ENCODE results near the gene BID.

DNA sequence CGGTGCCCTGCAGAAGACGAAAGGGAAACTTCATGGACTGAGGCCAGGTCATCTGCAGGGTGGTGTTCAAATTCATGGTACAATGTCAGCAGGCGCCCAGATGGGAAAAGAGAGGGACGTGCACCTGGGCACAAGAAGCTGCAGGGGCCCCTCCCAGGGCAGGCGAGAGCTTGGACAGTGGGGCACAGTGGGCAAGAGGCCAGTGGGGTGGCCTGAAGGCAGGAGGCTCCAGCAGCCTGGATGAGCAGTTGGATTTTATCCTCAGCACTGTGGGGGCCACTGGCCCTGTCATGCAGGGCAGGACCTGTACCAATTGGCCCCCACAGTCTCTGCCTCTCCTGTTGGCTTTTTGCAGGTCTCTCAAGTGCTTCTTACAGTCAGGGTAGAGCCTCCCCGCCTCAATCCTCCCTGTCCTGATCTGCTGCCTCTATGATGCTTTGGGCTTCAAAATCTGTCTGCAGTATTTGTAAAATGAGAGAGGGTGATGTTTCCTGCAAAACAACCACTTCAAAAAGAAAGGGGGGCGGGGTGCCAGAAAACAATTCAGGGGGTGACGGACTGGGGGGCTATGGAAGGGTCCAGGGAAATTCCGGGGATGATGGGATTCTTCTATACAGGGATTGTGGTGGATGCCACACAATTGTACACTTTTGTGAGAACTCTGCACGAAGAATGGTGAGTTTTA lies 1.7 kb upstream of the BID start:
- TF ChIP-seq TAF1 (IDR thresholded peaks at IDR 0.05; ENCODE audit: borderline replicate concordance, insufficient read depth, low read length) = no peak
- no peak for TF ChIP-seq POLR2AphosphoS5 (IDR thresholded peaks at IDR 0.05; ENCODE audit: low read depth, low read length)
- no peak for TF ChIP-seq SIN3A (IDR thresholded peaks at IDR 0.05; ENCODE audit: borderline replicate concordance, insufficient read depth, low read length)
